Stimulated activated CD4-positive, alpha-beta T cell treated with anti-CD3 and anti-CD28 coated beads, TNF-alpha, amount 100 ng/mL, for 4 hours (primary cell): Measurements from ENCODE around the gene PARD3B.

Experiments used
- DNase-seq, 3 experiments: peaks; one replicate each; pipeline ENCODE4 v3.0.0-alpha.2; 2020; ENCODE audit warnings: low read depth in 3 of 3

PARD3B gene

DNA sequence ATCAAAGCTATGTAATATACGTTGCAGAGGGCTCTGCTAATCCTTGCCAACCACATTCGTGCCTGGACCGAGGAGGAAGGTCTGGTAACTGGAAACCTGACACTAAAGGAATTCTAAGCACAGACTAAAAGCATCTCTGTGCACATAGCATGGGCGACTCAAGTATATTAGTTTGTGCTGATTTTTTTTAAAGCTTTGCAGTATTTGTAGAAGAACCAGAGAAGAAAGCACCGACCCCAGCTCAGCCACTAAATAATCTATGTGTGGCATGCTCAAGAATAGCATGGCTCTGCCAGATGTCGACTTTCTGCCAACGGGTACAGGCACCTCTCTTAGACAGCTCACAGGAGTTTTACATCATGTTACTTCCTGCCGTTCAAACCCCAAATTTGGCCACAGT lies 1063.8 kb downstream of the PARD3B start:
- no peak for DNase-seq

- no peak for DNase-seq
Measured at GRCh38 chr2:205610437-205610836, 1065.2 kb downstream of the PARD3B start.

GRCh38 chr2:205612636-205613035 lies 1067.4 kb downstream of the PARD3B start:
- DNase-seq: peak; percentile 4 to 30 (median 8)

DNA sequence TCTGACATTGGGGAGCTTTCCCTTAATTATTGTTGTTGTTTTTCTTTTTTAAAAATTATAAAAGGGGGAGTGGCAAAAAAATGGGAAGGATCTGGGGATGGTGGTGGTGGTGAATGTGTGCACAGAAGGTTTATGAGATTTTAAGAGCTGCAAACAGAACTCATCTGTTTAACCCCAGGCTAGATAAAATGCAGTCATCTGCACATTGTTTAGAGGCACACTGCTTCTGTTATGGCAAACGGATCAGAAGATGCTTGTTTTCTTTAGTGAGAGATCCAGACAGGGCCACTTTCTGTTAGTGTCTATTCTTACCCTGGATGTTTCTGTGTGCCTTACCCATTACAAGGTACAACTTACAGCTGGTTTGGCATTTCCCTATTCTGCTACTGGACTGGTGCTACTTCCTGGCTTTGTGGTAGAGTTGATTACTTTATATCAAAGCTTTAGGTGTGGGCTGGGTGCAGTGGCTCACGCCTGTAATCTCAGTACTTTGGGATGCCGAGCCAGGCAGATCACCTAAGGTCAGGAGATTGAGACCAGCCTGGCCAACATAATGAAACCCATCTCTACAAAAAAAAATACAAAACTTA lies 1068.8 kb downstream of the PARD3B start:
- no peak for DNase-seq

DNA sequence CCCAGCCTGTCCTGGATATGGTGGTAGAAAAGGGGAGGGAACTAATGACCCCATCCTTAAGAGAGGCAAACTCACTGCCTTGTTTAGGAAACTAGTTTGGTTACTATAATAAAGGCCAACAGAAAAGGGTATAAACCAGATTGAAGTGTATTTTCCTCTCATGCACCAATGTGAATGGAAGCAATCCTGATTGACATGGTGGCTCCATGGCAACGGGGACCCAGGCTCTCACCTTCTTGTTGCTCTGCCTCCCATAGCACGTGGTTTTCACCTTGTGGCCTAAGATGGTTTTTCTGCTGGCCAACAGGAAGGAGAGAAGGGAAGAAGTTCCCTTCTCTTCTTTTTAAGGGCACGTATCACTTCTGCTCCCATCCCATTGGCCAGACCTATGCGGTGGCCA lies 1069.7 kb downstream of the PARD3B start:
- no peak for DNase-seq

DNA sequence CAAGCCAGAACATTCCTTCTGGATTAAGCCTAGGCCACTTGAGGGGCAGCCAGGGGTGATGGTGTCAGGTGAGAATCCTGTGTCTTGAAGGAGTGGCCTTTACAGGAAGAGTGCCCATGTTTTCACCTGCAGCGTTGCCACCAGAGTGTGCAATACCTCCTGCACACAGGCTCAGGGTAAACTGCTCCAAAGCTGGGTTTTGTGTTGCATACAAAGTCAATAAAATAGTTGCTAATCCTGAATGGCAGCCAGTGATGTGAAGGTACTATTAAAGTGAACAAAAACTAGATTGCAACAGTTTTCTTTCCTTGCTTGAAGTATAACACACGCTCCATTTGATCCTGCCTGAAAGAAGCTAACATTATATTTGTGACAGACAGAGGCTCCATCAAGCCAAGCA lies 1072.6 kb downstream of the PARD3B start:
- no peak for DNase-seq

DNA sequence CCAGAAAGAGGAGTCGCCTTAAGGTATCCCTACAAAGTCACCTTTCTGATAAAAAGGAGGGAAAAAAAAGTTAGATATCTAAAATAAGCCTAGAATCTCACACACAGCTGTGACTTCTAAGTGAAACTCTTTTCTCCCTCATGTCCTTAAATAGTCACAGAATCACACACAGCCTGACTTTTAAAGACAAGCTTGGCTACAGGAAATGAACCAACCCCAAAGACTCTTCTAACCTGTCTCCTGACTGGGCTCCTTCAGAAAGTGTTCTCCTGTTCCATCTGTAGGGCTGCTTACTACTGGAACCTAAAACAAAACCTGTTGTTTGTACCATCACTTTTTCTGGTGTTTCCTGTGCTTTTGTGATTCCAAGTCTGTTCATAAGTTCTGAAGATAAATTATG lies 1074.3 kb downstream of the PARD3B start:
- no peak for DNase-seq

DNA sequence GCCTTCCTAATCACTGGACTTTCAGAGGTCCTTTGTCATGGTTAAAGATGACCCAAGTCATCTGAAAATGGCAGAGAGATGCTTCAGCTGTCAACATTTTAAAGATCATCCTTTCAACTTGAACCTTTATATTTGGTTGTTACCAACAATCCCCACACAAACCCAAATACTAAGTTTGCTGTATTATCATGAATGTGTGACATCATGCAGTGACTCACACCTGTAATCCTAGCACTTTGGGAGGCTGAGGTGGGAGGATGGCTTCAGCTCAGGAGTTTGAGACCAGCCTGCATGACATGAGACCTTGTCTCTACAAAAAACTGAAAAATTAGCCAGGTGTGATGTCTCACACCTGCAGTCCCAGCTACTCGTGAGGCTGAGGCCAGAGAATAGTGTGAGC lies 1081.8 kb downstream of the PARD3B start:
- no peak for DNase-seq

DNA sequence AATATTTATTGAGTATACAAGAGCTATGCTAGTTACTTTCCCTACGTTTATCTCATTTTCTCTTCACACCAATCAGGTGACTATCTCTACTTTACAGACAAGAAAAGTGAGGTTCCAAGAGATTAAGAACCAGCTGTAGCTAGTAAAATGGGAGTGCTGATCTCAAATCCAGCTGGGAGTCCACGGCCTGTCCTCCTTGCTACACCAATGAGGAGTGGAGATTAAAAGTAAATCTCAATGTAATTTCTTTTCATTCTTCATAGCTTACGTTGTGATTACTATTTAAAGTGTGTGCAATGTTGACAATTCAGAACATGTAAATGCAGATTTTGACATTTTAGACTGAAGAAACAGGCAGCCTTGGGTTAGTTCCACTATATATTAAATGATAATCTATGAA lies 1083.1 kb downstream of the PARD3B start:
- no peak for DNase-seq

GRCh38 chr2:205629091-205629776 lies 1084.0 kb downstream of the PARD3B start:
- DNase-seq: no peak

DNA sequence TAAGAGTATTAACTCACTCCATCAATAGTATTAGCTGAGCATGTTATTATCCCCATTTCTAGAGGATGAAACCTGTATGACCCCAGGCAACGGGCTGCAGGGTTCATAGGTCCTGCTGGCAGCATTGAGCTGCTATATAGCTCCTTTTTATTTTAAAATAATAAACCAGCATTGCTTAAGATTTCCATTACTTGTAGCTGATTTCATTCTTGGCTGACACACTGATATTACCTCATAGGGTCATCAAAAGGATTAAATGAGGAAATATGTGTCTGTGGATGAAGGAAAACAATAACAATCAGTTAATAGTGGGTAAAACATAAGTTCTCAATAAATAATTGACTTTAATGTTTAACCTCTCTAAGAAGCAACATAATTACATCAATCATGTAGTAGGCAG lies 1088.7 kb downstream of the PARD3B start:
- DNase-seq: no peak

DNA sequence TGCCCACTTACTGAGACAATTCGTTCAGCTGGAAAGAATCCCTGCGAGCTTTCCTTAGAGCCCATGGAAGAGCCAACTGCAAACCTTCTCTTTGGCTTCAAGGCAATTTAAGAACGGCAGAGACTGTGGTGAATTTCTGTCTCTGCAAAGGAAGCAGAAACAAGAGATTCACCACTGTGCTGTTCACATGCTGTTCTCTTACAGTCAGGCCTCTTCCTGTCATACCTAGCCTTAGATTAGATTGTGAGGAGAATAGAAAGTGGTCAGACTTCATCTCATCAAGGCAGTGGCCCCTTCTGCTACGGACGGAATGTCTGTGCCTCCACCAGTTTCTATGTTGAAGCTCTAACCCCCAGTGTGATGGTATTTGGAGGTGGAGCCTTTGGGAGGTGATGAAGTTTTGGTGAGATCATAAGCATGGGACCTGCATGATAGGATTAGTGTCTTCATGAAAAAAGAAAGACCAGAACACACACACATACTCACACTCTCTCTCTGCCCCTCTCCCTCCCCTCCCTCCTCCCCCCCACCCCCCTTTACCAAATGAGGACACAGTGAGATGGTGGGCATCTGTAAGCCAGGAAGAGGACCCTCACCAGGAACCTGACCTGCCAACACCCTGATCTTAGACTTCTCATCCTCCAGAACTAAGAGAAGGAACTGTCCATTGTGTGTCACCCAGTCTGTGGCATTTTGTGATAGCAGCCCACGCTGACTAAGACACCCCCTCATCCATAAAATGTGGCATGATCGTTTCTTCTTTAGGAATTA lies 1091.5 kb downstream of the PARD3B start:
- no peak for DNase-seq

DNA sequence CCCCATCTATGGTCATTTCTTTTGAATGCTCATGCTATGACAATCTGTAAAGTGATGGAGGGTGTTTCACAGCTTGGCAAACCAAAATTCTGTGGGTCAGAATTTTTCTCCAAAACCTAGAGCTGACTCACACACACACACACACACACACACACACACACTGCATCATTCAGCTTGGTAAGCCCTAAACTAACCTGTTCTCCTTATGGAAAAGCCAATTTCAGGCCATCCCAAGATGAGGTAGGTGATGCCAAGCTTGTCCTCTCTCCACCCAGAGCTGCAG lies 1092.0 kb downstream of the PARD3B start:
- DNase-seq: no peak

GRCh38 chr2:205637779-205638503 lies 1092.7 kb downstream of the PARD3B start:
- no peak for DNase-seq

DNA sequence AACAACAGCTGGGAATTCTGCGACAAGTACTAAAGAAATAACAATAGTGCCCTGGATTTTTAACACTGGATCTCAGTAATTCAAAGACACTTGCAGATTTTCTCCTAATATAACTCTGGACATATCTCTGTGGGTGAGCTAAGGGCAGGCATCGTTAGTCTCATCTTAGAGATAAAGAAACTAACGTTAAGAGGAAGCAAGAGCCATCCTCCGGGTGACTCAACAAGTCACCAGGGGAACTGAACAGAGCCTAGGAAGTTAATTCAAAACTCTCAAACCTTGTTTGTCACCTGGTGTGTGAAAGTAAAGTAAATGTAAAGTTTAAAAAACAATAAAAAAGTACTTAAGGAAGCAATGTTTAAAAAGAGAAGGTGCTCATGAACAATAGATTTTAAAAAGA lies 1095.4 kb downstream of the PARD3B start:
- no peak for DNase-seq

GRCh38 chr2:205642599-205643356 lies 1097.5 kb downstream of the PARD3B start:
- no peak for DNase-seq

- DNase-seq: no peak
Measured at GRCh38 chr2:205643391-205643885, 1098.2 kb downstream of the PARD3B start.

- no peak for DNase-seq
Measured at GRCh38 chr2:205644018-205644417, 1098.7 kb downstream of the PARD3B start.

GRCh38 chr2:205646680-205647079 lies 1101.4 kb downstream of the PARD3B start:
- no peak for DNase-seq

GRCh38 chr2:205650450-205650849 lies 1105.2 kb downstream of the PARD3B start:
- DNase-seq: no peak

- no peak for DNase-seq
Measured at GRCh38 chr2:205650931-205651330, 1105.7 kb downstream of the PARD3B start.

- DNase-seq: no peak
Measured at GRCh38 chr2:205651719-205652118, 1106.4 kb downstream of the PARD3B start.
